ENCODE data around the gene SIL1.
"Not testable (repeated sequence)": the region's sequence is repeated elsewhere in the genome, so short reads cannot be mapped to it uniquely, and the experiment has no call there.

The SIL1 gene

GRCh38 chr5:138935466-138935865 is 262.7 kb downstream of the SIL1 start:
- DNase-seq = no peak

GRCh38 chr5:138934971-138935370 is 263.2 kb downstream of the SIL1 start:
- DNase-seq = no peak

DNA sequence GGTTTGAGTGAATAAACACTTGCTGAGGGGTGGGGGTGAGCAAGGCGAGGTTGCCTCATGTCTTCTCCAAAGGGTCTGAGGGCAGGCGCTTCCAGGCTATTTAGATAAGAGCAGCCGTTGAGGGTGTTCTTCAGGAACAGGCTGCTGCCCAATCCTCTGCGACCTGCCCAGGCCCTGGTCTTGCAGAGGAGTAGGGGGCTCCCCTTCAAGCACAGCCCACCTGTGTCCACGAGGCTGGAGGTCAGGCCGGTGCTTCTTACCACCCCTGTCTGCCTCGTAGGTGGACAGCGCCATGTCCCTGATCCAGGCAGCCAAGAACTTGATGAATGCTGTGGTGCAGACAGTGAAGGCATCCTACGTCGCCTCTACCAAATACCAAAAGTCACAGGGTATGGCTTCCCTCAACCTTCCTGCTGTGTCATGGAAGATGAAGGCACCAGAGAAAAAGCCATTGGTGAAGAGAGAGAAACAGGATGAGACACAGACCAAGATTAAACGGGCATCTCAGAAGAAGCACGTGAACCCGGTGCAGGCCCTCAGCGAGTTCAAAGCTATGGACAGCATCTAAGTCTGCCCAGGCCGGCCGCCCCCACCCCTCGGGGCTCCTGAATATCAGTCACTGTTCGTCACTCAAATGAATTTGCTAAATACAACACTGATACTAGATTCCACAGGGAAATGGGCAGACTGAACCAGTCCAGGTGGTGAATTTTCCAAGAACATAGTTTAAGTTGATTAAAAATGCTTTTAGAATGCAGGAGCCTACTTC is 264.5 kb downstream of the SIL1 start:
- no peak for DNase-seq

GRCh38 chr5:138932171-138932810 is 265.9 kb downstream of the SIL1 start:
- DNase-seq = no peak

GRCh38 chr5:138930371-138931097 is 267.6 kb downstream of the SIL1 start:
- DNase-seq = no peak

DNA sequence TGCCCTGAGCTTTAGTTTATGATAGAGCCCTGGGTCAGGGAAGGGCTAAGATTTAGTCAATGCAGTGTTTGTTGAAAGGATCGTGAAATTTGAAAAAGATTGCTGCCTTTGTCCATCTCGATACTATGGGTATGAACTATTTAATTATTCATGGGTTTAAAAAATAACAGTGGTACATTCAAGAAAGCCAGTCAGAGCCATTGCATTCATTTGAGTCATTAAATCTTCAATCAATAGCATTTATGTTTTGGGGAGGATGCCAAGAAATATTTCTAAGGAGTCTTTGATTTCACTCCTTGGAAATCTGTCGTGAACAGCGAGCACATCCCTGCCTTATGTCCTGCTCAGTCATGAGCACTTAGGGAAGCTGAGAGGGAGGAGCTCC is 268.6 kb downstream of the SIL1 start:
- DNase-seq = no peak

DNA sequence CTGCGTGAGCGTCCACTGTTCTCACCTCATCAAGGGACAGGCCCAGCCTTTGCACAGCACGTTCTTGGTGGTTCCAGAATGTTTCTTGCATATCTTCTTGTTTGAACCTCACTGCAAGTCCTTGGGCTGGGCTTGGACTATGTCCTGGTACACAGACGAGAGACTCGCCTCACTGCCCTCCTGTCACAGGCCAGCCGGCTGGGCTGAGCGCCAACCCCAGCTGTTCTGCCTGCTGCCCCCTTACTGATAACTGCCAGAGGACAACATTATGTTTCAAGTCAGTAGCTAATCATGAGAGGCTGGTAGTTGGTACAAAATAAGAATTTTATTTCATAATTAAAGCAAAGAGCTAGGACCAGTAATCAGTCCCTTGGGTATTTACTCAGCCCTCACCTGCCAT is 270.2 kb downstream of the SIL1 start:
- no peak for DNase-seq

GRCh38 chr5:138927544-138927943 is 270.6 kb downstream of the SIL1 start:
- no peak for DNase-seq

- DNase-seq = no peak
Observed at GRCh38 chr5:138926688-138927448, 271.3 kb downstream of the SIL1 start.

DNA sequence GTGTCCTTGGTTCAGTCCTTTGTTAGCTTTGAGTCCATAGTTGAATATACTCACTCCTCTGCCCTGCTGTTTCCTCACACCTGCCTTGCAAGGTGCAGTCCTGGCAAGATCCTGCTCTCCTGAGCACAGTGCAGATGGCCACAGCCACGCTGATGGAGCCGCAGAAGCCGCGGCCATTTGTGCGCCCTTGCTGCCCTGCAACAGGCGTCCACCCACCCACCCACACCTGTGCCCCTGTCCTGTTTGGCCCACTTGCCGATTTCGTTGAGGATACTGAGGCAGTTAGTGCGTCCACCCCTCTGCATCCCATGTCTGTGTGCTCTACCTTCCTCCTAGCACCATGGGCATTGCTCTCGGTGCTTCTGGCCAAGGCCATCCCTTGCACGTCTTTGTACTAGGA is 271.9 kb downstream of the SIL1 start:
- no peak for DNase-seq

GRCh38 chr5:138925090-138925635 is 273.0 kb downstream of the SIL1 start:
- no peak for DNase-seq

GRCh38 chr5:138922494-138922893 is 275.7 kb downstream of the SIL1 start:
- no peak for DNase-seq

- not testable (repeated sequence) for DNase-seq
Observed at GRCh38 chr5:138921362-138921761, 276.8 kb downstream of the SIL1 start.

DNA sequence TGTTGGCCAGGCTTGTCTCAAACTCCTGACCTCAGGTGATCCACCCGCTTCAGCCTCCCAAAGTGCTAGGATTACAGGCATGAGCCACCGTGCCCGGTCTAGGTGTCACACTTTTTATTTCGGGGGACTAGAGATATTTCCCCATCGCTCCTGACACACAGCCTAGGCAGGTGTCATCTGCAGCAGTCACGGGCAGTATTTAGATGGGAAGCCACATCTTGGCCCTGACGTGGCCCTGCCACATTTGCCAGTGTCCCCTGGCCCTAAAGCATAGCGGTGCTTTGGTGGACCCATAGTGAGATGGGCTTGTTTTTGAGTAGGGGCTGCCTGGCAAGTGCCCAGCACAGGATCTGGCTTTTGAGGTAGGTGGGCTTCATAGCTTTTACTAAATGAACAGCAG is 278.0 kb downstream of the SIL1 start:
- DNase-seq = no peak

DNA sequence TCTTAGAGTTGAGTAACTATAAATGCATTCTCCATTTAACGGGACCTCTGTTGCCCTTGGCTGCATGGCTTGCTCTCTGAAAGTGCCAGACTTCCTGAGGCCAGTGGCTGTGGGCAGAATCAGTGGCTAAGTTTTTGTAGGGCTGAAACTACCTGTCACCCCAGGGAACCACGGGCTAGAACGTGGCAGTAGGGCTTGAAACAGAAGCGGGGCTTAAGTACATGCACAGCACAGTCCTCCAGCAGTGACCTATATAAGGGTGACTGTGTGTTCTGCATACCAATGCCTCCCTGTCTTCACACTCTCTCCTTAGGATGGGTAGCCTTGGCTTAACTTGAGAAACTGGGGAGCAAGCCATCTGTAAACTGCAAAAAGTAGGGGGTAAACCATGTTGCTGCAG is 279.5 kb downstream of the SIL1 start:
- no peak for DNase-seq

DNA sequence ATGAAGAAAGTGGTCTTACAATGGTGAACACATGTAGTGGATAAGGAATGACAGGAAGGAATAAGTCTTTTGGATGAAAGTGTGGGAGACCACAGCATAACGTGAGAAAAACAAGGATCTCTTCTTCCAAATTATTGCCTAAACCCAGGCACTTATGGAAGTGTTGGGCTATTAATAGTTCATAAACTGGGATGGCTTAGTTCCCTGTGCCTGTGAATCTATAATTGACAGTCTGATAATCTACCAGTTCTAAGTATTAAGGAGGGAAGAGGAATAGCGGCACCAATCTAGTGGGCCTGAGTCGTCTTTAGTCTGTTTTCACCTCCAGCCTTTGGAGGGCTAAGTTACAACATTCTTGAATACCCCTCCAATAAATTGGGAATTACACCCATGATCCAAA is 283.8 kb downstream of the SIL1 start:
- DNase-seq = no peak

DNA sequence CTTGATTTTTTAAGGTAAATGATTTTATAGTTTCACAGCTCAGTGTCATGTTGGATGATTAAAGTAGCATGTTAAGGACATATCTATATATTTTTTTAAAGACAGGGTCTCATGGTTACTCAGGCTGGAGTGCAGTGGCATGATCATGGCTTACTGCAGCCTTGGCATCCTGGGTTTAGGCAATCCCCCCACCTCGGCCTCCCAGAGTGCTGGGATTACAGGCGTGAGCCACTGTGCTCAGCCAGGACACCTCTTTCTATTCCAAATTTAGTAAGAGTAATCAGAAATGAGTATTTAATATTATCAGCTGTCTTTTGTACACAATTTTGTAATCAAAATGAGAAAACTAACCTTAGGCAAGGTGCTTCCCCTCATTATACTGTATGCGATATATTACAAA is 284.4 kb downstream of the SIL1 start:
- no peak for DNase-seq

GRCh38 chr5:138912093-138912492 is 286.1 kb downstream of the SIL1 start:
- no peak for DNase-seq

GRCh38 chr5:138911441-138911840 is 286.7 kb downstream of the SIL1 start:
- DNase-seq = no peak

GRCh38 chr5:138910546-138911185 is 287.5 kb downstream of the SIL1 start:
- DNase-seq = no peak

DNA sequence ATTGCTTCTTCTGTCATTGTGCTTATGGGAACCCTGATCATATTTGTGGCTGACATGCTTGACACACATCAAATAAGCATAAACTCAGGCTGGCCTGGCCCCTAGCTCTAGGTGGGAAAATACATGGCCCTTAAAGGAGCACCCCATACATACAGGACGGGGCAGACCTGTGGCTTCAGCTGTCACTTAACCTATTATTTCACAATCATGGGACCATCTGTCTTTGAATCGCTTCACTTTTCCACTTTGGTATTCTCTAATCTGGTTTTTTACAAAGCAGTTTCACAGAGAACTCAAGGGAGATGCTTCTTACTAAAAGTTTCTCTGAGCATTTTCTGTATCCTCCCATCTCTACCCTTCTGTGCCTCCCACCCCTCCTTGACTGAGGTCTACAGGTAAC is 288.4 kb downstream of the SIL1 start:
- no peak for DNase-seq

- DNase-seq = no peak
Observed at GRCh38 chr5:138905541-138905940, 292.6 kb downstream of the SIL1 start.
